ENCODE measurements around the gene STON2.

STON2 gene

DNA sequence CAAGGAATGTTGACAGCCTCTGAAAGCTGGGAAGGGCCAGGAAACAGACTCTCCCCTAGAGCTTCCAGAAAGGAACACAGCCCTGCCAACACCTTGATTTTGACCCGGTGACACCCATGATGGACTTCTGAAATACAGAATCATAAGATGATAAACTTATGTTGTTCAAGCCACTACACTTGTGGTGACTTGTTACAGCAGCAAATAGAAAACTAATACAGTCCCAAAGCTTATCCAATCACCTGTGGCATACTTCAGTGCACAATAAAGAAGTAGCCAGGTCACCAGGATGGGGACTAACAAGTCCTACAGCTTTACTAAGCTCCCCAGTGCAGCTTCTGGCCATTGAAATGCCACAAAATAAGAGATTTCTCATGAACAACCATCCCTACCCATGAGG is 5.4 kb downstream of the STON2 start:
- no peak for DNase-seq
- no peaks in the 10 kb centered on the region for H3K27me3 ChIP-seq (replicated peaks)
- H3K36me3 ChIP-seq (replicated peaks), result no peaks in the 10 kb centered on the region
- in situ Hi-C loops (cut with HindIII; ENCODE audit: low pct_ligation_motif_present, low sequenced_read_pairs), result no loop called here
- no peak overlapping the region for H3K27ac ChIP-seq
- no peak for TF ChIP-seq CTCF (IDR thresholded peaks at IDR 0.05; ENCODE audit: low read depth, low read length, missing control alignments)
- H3K4me3 ChIP-seq (ENCODE audit: low read depth, low read length), result no peak overlapping the region

GRCh38 chr14:81392976-81393643 is 7.0 kb downstream of the STON2 start:
- in situ Hi-C loops (cut with HindIII; ENCODE audit: low pct_ligation_motif_present, low sequenced_read_pairs), result no loop called here
- Histone ChIP-seq H3K27ac (no peak overlapping the region), H3K4me3 (ENCODE audit: low read depth, low read length) (no peak overlapping the region), H3K36me3 (replicated peaks) (no peaks in the 10 kb centered on the region), H3K27me3 (replicated peaks) (no peaks in the 10 kb centered on the region)
- no peak for DNase-seq
- TF ChIP-seq CTCF (IDR thresholded peaks at IDR 0.05; ENCODE audit: low read depth, low read length, missing control alignments), result no peak

- DNase-seq, result no peak
- Histone ChIP-seq H3K27me3 (replicated peaks) (no peaks in the 10 kb centered on the region), H3K4me3 (ENCODE audit: low read depth, low read length) (no peak overlapping the region), H3K36me3 (replicated peaks) (no peaks in the 10 kb centered on the region), H3K27ac (no peak overlapping the region)
- no peak for TF ChIP-seq CTCF (IDR thresholded peaks at IDR 0.05; ENCODE audit: low read depth, low read length, missing control alignments)
- in situ Hi-C loops (cut with HindIII; ENCODE audit: low pct_ligation_motif_present, low sequenced_read_pairs), result no loop called here
Measured at GRCh38 chr14:81392052-81392451, 8.1 kb downstream of the STON2 start.

DNA sequence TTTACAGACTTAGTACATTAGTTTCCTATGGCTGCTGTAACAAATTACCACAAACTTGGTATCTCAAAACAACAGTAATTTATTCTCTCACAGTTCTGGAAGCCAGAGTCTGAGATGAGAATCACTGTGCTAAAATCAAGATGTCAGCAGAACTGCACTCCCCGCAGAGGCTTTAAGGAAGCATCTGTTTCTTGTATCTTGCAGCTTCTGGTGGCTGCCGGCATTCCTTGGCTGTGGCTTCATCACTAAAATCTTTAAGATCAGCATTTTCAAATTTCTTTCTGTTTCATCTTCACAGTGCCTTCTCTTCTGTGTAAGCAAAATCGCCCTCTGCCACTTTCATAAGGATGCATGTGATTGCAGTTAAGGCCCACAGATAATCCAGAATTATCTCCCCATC is 9.4 kb downstream of the STON2 start:
- no peak for DNase-seq
- Histone ChIP-seq H3K27me3 (replicated peaks) (no peaks in the 10 kb centered on the region), H3K4me3 (ENCODE audit: low read depth, low read length) (no peak overlapping the region), H3K36me3 (replicated peaks) (no peaks in the 10 kb centered on the region), H3K27ac (no peak overlapping the region)
- in situ Hi-C loops (cut with HindIII; ENCODE audit: low pct_ligation_motif_present, low sequenced_read_pairs), result no loop called here
- TF ChIP-seq CTCF (IDR thresholded peaks at IDR 0.05; ENCODE audit: low read depth, low read length, missing control alignments), result no peak

DNA sequence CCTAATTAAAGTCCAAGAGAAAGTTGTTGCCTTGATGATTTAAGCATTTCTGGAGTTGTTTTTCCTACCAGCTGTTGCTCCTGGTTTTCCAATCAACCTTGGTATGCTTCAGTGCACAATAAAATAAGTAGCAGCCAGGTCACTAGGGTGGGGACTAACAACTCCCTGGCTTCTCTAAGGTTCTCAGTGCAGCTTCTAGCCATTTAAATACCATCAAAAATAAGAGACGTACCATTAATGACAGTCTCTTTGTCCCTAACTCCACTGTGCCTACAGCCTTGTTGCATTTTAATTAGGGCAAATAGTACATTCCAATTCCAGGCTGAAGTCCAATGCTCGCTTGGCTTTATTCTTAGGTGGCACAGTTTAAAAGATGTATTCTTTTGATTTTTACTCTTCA is 11.8 kb downstream of the STON2 start:
- in situ Hi-C loops (cut with HindIII; ENCODE audit: low pct_ligation_motif_present, low sequenced_read_pairs), result no loop called here
- Histone ChIP-seq H3K36me3 (replicated peaks) (no peaks in the 10 kb centered on the region), H3K4me3 (ENCODE audit: low read depth, low read length) (no peak overlapping the region), H3K27me3 (replicated peaks) (no peaks in the 10 kb centered on the region), H3K27ac (no peak overlapping the region)
- no peak for TF ChIP-seq CTCF (IDR thresholded peaks at IDR 0.05; ENCODE audit: low read depth, low read length, missing control alignments)
- DNase-seq, result no peak

GRCh38 chr14:81386290-81386745 is 13.8 kb downstream of the STON2 start:
- DNase-seq, result no peak
- no peak overlapping the region for H3K27ac ChIP-seq
- H3K27me3 ChIP-seq (replicated peaks), result no peaks in the 10 kb centered on the region
- TF ChIP-seq CTCF (IDR thresholded peaks at IDR 0.05; ENCODE audit: low read depth, low read length, missing control alignments), result no peak
- no peak overlapping the region for H3K4me3 ChIP-seq (ENCODE audit: low read depth, low read length)
- no peaks in the 10 kb centered on the region for H3K36me3 ChIP-seq (replicated peaks)
- in situ Hi-C loops (cut with HindIII; ENCODE audit: low pct_ligation_motif_present, low sequenced_read_pairs), result no loop called here
